ENCODE measurements around the gene DCST1.
A peak's percentile ranks its signal among the peaks of the same experiment; 100 is the strongest.

DNA sequence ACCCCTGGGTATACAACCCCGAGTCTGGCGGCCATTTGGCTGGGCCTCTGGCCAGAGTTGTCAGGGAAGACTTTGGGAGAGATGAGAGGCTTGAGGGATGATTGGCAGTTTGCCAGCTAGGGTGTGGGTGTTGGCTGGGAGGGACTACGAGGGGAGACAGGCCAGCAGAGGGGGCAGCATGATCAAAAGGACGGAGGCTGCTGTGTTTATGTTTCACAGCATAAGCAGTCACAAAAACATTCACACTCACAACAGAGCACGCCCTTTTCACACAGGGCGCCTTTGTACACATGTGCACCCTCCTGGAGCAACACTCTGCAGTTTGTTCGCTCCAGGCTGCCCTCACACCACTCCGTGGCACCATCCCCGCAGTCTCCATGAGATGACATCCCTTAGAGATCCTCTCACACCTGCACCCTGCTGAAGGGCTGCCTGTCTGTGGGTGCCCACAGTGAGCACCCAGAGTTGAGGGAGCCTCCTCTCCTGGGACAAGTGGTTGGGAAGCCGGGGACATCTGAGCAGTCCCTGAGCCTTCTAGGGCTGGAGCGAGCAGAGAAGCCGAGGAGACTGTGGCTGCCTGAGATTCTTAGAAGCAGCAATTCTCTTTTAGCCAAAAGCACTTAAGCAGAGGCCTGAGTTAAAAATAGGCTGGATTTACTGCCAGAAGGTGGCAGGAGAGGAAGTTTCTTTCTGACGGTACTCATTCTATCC is 60.4 kb downstream of the DCST1 start:
- TF ChIP-seq, protein P1, sequence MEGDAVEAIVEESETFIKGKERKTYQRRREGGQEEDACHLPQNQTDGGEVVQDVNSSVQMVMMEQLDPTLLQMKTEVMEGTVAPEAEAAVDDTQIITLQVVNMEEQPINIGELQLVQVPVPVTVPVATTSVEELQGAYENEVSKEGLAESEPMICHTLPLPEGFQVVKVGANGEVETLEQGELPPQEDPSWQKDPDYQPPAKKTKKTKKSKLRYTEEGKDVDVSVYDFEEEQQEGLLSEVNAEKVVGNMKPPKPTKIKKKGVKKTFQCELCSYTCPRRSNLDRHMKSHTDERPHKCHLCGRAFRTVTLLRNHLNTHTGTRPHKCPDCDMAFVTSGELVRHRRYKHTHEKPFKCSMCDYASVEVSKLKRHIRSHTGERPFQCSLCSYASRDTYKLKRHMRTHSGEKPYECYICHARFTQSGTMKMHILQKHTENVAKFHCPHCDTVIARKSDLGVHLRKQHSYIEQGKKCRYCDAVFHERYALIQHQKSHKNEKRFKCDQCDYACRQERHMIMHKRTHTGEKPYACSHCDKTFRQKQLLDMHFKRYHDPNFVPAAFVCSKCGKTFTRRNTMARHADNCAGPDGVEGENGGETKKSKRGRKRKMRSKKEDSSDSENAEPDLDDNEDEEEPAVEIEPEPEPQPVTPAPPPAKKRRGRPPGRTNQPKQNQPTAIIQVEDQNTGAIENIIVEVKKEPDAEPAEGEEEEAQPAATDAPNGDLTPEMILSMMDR (IDR thresholded peaks at IDR 0.05): peak; percentile 15 to 53 (median 33)
- TF ChIP-seq POLR2A (IDR thresholded peaks at IDR 0.05) (no peak), EP300 (IDR thresholded peaks at IDR 0.05) (no peak)

Measured in tibial nerve (tissue), 4 donors.